ENCODE results near the gene SMTNL2.
"Not testable (repeated sequence)": the region's sequence is repeated elsewhere in the genome, so short reads cannot be mapped to it uniquely, and the experiment has no call there.

The SMTNL2 gene

GRCh38 chr17:4560421-4560820, 23.9 kb upstream of the SMTNL2 start, which contains the start of gene GGT6:
GGT6 (minus strand) TSS chr17:4560577; CDS start chr17:4560521, 56 bp downstream.
- DNase-seq (ENCODE audit: low spot score), result no peak

- DNase-seq (ENCODE audit: low spot score), result no peak
These were observed 23.5 kb upstream of the SMTNL2 start for GRCh38 chr17:4560837-4561256.

DNA sequence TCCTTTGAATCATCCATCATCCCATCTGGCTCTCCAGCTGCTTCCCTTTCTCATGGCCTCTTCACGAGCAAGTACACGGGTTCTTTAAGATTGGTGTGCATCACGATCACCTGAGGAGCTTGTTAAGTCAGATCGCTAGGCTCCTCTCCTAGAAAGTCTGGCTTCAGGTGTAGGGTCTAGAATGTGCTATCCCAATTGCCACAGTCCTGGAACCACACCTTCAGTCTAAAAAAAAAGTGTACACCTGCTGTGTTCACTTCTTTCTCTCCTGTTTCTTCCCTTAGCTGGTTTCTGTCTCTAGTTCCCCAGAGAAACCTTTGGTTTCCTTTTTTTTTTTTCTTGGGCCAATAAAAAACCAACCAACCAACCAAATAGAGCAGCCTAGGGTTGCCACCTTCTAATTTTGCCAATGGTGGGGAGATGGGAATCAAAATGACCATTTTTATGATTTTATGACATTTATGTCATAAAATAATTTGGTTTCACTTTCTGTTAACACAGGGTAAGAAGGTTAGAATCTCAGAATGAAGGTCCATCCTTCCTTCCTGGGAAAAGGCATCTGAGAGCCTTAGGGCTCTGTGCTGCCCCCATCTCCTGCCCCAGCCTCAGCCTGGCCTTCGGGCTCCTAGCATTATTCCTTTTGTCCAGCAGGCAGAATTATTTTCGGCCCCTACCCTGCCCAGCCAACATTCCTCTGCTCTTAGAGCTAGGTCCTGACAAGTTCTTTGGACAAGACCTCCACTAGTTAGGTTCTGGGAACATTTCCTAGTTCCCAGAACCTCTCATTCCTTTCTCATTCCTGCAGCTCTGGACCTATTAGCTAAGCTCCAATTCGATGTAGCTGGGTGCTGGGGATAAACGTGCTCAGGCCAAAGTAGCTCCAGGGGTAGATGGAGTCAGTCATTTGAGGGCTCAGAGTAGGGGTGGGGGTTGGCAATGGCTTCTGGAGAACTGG, 22.0 kb upstream of the SMTNL2 start:
- DNase-seq (ENCODE audit: low spot score), result no peak

DNA sequence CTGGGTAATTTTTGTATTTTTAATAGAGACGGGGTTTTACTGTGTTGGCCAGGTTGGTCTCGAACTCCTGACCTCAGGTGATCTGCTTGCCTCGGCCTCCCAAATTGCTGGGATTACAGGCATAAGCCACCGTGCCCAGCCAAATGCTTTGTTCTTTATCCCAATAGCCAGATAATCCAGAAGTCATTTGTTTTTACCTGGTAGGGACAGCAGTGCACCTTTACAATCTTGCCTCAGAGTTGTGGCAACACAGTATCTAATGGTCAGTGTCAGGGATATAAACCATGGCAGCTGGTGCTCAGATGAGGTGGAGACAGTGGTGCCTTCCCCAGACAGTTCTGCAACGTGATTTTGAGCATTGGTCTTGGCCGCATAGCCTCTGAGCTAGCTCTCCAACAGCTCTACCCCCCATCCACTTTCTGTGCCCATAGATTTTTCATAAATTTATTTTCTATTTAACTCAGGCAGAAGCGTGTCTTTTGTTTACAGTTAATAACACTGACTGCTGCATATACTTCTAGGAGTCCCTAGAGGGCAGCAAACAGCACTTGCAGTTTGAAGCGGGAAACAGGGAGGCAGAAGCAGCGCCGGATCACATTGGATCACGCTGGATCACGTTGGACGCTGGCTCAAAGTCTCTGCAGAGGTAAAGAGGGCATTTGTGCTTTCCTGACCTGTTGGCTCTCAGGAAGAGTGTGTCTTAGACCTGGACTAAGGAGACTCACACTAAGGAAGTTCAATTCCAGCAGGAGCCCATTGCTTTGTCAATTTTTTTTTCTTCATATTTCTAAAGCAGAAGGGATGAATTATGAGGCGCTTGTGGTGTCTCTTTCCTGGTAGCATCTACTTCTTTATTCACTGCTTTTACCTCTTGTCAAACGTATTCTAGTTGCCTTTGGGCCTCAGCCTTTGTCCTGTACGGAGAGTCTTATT, 18.9 kb upstream of the SMTNL2 start:
- peak; percentile 65 for DNase-seq (ENCODE audit: low spot score)

GRCh38 chr17:4566785-4567184, 17.5 kb upstream of the SMTNL2 start:
- peak; percentile 40 for DNase-seq (ENCODE audit: low spot score)

- no peak for DNase-seq (ENCODE audit: low spot score)
These were observed 14.7 kb upstream of the SMTNL2 start for GRCh38 chr17:4569591-4569990.

DNA sequence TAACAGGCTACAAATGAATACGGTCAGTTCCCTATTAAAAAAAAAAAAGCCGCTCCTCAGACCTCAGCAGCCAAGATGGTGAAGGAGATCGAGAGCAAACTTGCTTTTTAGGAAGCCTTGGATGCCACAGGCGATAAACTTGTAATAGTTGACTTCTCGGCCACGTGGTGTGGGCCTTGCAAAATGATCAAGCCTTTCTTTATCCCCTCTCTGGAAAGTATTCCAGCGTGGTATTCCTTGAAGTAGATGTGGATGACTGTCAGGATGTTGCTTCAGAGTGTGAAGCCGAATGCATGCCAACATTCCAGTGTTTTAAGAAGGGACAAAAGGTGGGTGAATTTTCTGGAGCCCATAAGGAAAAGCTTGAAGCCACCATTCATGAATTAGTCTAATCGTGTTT, 12.2 kb upstream of the SMTNL2 start:
- no peak for DNase-seq (ENCODE audit: low spot score)

DNA sequence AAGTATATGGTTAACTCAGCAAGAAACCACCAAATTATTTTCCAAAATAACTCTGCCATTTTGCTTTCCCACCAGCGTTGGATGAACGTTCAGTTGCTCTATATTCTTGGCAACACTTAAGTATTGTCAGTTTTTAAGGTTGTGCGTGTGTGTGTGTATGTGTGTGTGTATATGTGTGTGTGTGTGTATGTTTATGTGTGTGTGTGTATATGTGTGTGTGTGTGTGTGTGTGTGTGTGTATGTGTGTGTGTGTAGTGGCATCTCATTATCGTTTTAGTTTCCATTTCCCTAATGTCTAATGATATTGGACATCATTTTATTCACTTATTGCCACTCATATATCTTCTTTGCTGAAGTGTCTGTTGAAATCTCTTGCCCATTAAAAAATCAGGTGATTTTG, 11.2 kb upstream of the SMTNL2 start:
- no peak for DNase-seq (ENCODE audit: low spot score)

DNA sequence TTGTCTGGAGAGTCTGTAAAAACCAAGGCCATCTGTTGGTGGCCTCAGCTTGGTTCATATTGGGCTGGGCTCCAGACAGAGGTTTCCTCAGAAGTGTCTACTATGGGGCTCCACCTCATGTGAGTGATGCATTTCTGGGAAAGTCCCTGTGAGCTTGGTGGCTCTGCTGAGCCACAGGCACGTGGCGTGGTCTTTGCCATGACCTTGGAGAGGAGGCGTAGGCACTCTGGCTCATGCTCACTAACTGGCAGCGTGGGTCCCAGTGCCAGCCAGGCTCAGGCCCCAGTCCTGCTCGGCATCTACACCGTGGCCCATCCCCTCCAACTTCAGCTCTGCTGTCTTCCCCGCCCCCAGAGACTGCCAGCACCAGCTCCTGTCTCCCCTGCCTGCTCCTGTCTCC, 10.7 kb upstream of the SMTNL2 start:
- peak; percentile 66 for DNase-seq (ENCODE audit: low spot score)

DNA sequence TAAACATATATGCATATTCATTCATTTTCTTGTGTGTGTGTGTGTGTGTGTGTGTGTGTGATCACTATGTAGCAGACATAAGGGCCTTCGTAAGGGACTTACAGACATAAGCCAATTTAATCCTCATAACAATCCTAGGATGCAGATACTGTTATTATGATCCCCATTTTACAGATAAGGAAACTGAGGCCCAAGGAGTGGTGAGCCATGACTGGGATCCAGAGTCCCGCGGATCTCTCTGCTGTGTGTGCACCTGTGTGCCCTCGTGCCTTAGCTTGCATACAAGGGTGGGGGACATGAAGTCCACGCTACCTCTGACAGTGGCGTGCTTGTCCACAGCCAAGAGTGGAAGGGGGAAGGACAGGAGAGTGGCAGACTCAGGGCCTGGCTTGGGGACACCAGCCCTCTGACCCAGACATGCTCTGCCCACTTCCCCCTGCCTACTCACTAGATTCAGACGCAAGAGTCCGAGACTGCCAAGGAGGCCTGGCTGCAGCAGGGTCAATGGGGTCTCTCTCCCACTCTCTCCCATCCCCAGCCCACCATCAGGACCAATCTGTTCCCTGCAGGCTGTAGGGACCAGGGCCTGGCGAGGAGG, 9.8 kb upstream of the SMTNL2 start:
- no peak for DNase-seq (ENCODE audit: low spot score)

DNA sequence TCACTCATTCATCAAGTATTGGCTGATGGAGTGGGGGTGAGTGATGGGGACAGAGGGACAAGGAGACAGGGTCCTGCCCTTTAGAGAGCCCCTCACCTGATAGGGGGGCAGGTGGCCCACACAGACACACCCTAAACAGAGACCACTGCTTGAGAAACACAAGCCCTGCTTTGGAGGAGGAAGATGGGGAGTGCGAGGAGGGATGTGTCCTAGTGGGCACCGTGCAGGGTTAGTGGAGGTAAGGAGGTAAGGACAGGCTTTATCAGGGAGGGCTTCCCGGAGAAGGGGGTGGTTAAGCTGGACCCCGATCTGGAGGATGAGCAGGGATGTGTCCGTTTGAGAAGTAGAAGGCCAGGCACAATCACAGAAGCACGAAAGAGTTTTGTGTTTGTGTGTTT, 8.2 kb upstream of the SMTNL2 start:
- DNase-seq (ENCODE audit: low spot score), result no peak

- no peak for DNase-seq (ENCODE audit: low spot score)
These were observed 7.5 kb upstream of the SMTNL2 start for GRCh38 chr17:4576729-4577322.

- DNase-seq (ENCODE audit: low spot score), result no peak
These were observed 6.8 kb upstream of the SMTNL2 start for GRCh38 chr17:4577386-4577993.

GRCh38 chr17:4578349-4578748, 6.0 kb upstream of the SMTNL2 start:
- DNase-seq (ENCODE audit: low spot score), result not testable (repeated sequence)

DNA sequence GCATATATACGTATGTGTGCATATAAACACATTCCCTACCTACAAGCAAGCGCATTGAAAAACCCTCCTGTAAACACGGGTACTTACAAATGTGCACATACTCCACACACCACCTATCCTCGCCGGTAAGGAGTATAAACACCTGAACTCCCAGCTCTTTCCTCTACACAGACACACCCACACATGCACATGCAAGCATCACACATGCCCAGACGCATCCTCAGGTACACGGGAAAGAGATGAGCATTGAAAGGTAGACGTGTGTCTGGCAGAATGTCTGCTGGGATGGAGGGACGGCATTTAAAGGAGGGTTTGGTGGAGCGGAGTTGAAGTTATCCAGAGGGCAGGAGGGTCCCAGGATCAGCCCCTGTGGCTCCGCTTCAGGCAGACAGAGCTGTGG, 4.7 kb upstream of the SMTNL2 start:
- no peak for DNase-seq (ENCODE audit: low spot score)

DNA sequence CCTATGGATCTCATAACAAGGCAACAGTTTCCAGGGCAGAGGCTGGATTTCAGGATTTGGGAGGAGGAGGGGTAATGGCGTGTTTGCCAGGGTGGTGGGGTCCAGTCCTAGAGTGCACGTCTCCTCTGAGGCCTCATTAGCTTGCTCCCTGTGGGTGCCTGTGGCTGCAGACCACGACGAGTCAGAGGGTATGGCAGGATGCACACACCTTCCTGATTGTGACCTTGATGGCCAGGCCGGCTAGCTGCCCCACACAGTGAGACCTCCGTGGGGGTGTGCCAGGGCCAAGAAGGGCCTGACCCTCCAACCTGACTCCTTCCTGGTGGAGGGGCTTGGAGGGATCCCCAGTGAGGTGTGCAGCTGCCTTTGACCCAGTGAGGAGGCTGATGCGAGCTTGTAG, 4.0 kb upstream of the SMTNL2 start:
- no peak for DNase-seq (ENCODE audit: low spot score)

DNA sequence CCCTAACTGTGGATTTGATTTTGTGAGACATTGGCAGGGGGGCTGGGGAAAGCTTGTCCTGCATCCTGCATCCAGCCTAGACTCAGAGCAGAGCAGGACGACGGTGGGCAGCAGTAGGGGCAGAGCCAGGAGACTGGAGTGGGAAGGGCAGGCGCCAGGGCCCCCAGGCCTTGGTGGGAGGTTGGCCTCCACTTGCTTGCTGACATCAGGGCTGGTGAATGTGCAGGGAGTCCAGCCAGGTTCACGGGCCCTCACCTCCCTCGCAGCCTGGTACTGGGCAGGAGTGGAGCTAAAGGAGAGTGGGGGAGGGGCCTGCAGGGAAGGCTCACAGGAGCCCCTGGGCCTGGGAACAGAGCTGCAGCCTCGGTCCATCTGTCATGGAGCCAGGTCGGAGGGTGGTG, 2.2 kb upstream of the SMTNL2 start:
- no peak for DNase-seq (ENCODE audit: low spot score)

- DNase-seq (ENCODE audit: low spot score), result no peak
These were observed 1.6 kb upstream of the SMTNL2 start for GRCh38 chr17:4582691-4583090.

DNA sequence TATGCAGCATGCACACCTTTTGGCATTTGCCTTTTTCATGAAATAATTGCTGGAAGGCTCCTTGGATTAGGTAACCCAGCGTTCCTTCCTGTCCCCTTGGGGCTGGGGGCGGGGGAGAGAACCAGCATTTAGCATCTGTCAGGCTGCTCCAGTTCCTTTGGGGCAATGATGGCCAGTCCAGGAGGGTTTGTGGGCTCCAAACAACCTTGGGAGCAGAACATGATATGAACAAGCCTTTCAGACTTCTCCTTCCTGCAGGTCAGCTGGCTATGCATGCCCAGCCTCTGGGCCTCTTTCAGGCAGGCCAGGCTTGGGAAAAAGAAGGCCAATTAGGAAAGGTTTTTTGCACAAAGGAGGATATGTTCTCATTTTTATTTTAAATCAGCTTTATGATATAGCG, 1.1 kb upstream of the SMTNL2 start:
- DNase-seq (ENCODE audit: low spot score), result no peak

DNA sequence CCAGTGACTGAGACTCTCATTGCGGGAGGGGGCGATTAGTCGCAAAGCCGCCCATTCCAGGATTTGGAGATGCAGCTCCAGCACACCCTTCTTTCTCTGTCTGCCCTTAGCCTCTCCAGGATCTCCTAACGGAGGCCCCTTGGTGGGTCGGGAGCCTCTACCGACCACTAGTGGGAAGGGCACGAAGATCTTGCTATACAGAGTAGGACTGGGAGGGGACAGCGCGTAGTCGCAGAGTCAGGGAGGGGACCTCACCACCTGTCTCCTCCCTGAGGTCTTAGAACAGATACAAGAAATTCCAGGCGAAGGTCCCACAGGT, 588 bp upstream of the SMTNL2 start:
- peak; percentile 9 for DNase-seq (ENCODE audit: low spot score)

DNA sequence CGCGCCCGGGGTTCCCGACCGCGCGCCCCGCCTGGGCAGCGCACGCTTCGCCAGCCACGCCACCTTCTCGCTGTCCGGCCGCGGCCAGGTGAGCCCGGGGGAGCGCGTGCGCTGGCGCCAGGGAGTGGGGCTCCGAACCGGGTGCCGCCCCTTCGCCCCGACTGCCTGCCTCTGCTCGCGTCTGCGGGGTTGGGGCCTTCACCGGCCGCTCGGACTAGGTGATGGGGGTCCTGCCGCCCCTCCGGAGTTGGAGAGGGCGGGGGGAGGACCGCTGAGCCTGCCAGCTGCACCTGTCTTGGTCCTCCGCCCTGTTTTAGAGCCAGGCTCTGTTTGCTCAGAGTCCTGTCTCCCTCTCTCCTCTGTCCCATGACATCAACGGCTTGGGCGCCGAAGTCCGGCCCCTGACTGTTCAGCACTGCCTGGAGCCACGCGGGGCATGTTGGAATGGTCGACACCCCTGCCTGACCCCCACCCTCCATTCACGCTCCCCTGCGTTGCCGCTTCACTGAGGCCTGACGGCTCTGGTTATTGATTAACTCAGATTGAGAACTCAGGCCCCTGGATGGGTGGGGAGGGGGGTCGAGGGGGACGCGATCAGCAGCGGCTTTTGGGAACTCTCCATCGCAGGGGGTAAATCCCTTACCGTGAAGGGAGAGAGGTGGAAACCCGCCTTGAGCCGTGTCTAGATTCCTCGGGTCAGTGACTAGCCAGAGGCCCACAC, 748 bp downstream of the SMTNL2 start:
- DNase-seq (ENCODE audit: low spot score), result no peak

Measured in CD4-positive, alpha-beta T cell treated with Interleukin-15 for 4 hours (primary cell).